GM23338 (cell line): Measurements from ENCODE around the gene HHAT. TPM values are rescaled to one million over a fixed set of nuclear protein-coding genes. Genes with fewer than 3 reads are reported as not detected.

Source experiments
- ATAC-seq: fragments of 200-7000 bp; cut with Tn5 transposase; 3 replicates; pipeline ENCODE4 v1.9.1; 2020
- DNase-seq: peaks from one replicate; pipeline ENCODE4 v3.0.0-alpha.2; 2015; ENCODE audit warnings: low spot score
- H2AFZ ChIP-seq: fragments of 200-600 bp; sonication (generic); 2 replicates; pipeline ENCODE4 v1.8.0; 2016; ENCODE audit warnings: antibody characterized with exemption, mild to moderate bottlenecking, moderate library complexity
- H3F3A ChIP-seq: fragments of 200-600 bp; sonication (generic); replicated peaks from 2 replicates; pipeline ENCODE4 v1.8.0; 2017; ENCODE audit warnings: antibody characterized with exemption, mixed run types, low read depth
- H3K27ac ChIP-seq: fragments of 200-600 bp; sonication (generic); 2 replicates; pipeline ENCODE4 v1.6.1; 2016; ENCODE audit warnings: low read depth
- H3K27me3 ChIP-seq: fragments of 200-600 bp; sonication (generic); 2 replicates; pipeline ENCODE4 v1.8.0; 2016; ENCODE audit warnings: mild to moderate bottlenecking, mixed run types, moderate library complexity; ENCODE audit not compliant: insufficient read depth
- H3K36me3 ChIP-seq: fragments of 200-600 bp; sonication (generic); 2 replicates; pipeline ENCODE4 v1.8.0; 2016; ENCODE audit warnings: mild to moderate bottlenecking; ENCODE audit not compliant: insufficient read depth
- H3K4me1 ChIP-seq: fragments of 200-600 bp; sonication (generic); 2 replicates; pipeline ENCODE4 v1.8.0; 2016; ENCODE audit warnings: mild to moderate bottlenecking, moderate library complexity; ENCODE audit not compliant: insufficient read depth
- H3K4me2 ChIP-seq: fragments of 200-600 bp; sonication (generic); 2 replicates; pipeline ENCODE4 v1.7.1; 2017; ENCODE audit warnings: mixed run types
- H3K4me3 ChIP-seq: fragments of 200-600 bp; sonication (generic); 2 replicates; pipeline ENCODE4 v1.6.1; 2016; ENCODE audit warnings: mixed run types
- H3K79me2 ChIP-seq: fragments of 200-600 bp; sonication (generic); replicated peaks from 2 replicates; pipeline ENCODE4 v1.8.0; 2017; ENCODE audit warnings: mild to moderate bottlenecking; ENCODE audit not compliant: insufficient read depth
- H3K9me2 ChIP-seq: fragments of 200-600 bp; sonication (generic); 2 replicates; pipeline ENCODE4 v1.8.0; 2017; ENCODE audit not compliant: insufficient read depth
- H4K20me1 ChIP-seq: fragments of 200-600 bp; sonication (generic); replicated peaks from 2 replicates; pipeline ENCODE4 v1.8.0; 2017; ENCODE audit warnings: mild to moderate bottlenecking; ENCODE audit not compliant: insufficient read depth
- H3K27ac Mint-ChIP-seq: 2 replicates; pipeline ENCODE4 v1.8.0; 2020; ENCODE audit warnings: inconsistent platforms, mild to moderate bottlenecking, moderate library complexity, mixed read lengths
- H3K27me3 Mint-ChIP-seq: 3 replicates; pipeline ENCODE4 v1.8.0; 2022; ENCODE audit warnings: low read depth, mild to moderate bottlenecking, moderate library complexity, mixed read lengths, inconsistent platforms; ENCODE audit not compliant: insufficient read depth, poor library complexity
- H3K36me3 Mint-ChIP-seq: 3 replicates; pipeline ENCODE4 v1.8.0; 2021; ENCODE audit warnings: low read depth, mild to moderate bottlenecking, inconsistent platforms, moderate library complexity, mixed read lengths
- H3K4me1 Mint-ChIP-seq: 3 replicates; pipeline ENCODE4 v1.8.0; 2020; ENCODE audit warnings: mild to moderate bottlenecking, inconsistent platforms, mixed read lengths
- H3K4me3 Mint-ChIP-seq: 3 replicates; pipeline ENCODE4 v1.8.0; 2021; ENCODE audit warnings: moderate library complexity, mild to moderate bottlenecking, inconsistent platforms, mixed read lengths
- H3K9me3 Mint-ChIP-seq: 3 replicates; pipeline ENCODE4 v1.8.0; 2020; ENCODE audit warnings: moderate library complexity, mild to moderate bottlenecking, inconsistent platforms, mixed read lengths
- CREB1 ChIP-seq: fragments of 250-450 bp; sonication (Bioruptor Pico); IDR thresholded peaks from 2 replicates; pipeline ENCODE4 v1.5.0; 2020; ENCODE audit warnings: low read depth, mild to moderate bottlenecking, moderate library complexity
- EZH2 ChIP-seq: fragments of 200-600 bp; sonication (generic); IDR thresholded peaks from one replicate; pipeline ENCODE4 v1.8.0; 2017; ENCODE audit warnings: antibody characterized with exemption, mild to moderate bottlenecking, low read depth; ENCODE audit not compliant: unreplicated experiment
- JUNB ChIP-seq: IDR thresholded peaks from one replicate; pipeline ENCODE4 v1.6.1; 2016; ENCODE audit warnings: antibody characterized with exemption; ENCODE audit not compliant: unreplicated experiment
- NANOG ChIP-seq: IDR thresholded peaks from 2 replicates; pipeline ENCODE4 v1.6.1; 2016; ENCODE audit warnings: antibody characterized with exemption, borderline replicate concordance
- POLR2AphosphoS5 ChIP-seq: IDR thresholded peaks from 2 replicates; pipeline ENCODE4 v1.6.1; 2016; ENCODE audit warnings: antibody characterized with exemption, low read depth
- STAT1 ChIP-seq: IDR thresholded peaks from one replicate; pipeline ENCODE4 v1.6.1; 2016; ENCODE audit warnings: antibody characterized with exemption; ENCODE audit not compliant: unreplicated experiment
- ZNF114 ChIP-seq: fragments of 250-450 bp; sonication (Bioruptor Pico); IDR thresholded peaks from 2 replicates; pipeline ENCODE4 v1.5.0; 2020; ENCODE audit warnings: mild to moderate bottlenecking, moderate library complexity
- ZNF331 ChIP-seq: fragments of 250-450 bp; sonication (Bioruptor Pico); IDR thresholded peaks from 2 replicates; pipeline ENCODE4 v1.5.0; 2020; ENCODE audit warnings: low read depth, mild to moderate bottlenecking, moderate library complexity
- ZNF462 ChIP-seq: fragments of 250-450 bp; sonication (Bioruptor Pico); IDR thresholded peaks from 2 replicates; pipeline ENCODE4 v1.5.0; 2020; ENCODE audit warnings: mild to moderate bottlenecking, moderate library complexity
- polyA plus RNA-seq: library from polyadenylated mRNA; unstranded; fragments of >200 nt; fragmentation: Nextera tagmentation; extraction: Ambion mirVana; gene quantifications from 2 replicates; pipeline ENCODE4 v1.2.1, GENCODE V29; 2016
- total RNA-seq: library from RNA; depleted of rRNA; stranded (reverse); fragments of >200 nt; shearing (Covaris generic); gene quantifications from 2 replicates; pipeline ENCODE4 v1.2.3, GENCODE V29; 2014
- TF ChIP-seq, protein P1 (sequence below), 2 experiments: fragments of 200-600 bp in 1 of 2; sonication (generic) in 1 of 2; conservative IDR thresholded peaks; 2 replicates each; pipeline versions ENCODE4 v1.5.1 to v1.6.1; 2016 to 2017; ENCODE audit warnings: antibody characterized with exemption in 2 of 2, low read depth in 2 of 2, mild to moderate bottlenecking in 2 of 2, moderate library complexity in 1 of 2
- TF ChIP-seq, protein P2 (sequence below): IDR thresholded peaks from one replicate; pipeline ENCODE4 v1.6.1; 2018; ENCODE audit warnings: antibody characterized with exemption; ENCODE audit not compliant: unreplicated experiment
- TF ChIP-seq, protein P3 (sequence below): IDR thresholded peaks from 2 replicates; pipeline ENCODE4 v1.6.1; 2016; ENCODE audit warnings: antibody characterized with exemption

Gene HHAT
- total and polyA plus RNA-seq, 2 experiments from 2014 or later, result 0.11 to 0.66 TPM

GRCh38 chr1:210723646-210724045 is 394.9 kb downstream of the HHAT start:
- Histone ChIP-seq H3K4me1 (no peaks in the 10 kb centered on the region), H3K27me3 (no peaks in the 10 kb centered on the region), H3F3A (no peaks in the 10 kb centered on the region), H3K4me2 (no peak overlapping the region), H3K79me2 (no peaks in the 10 kb centered on the region), H3K4me3 (no peak overlapping the region), H3K9me2 (no peaks in the 10 kb centered on the region), H2AFZ (no peak overlapping the region), H3K27ac (no peak overlapping the region), H4K20me1 (no peaks in the 10 kb centered on the region), H3K36me3 (no peaks in the 10 kb centered on the region)
- no peak overlapping the region for H3K4me3 Mint-ChIP-seq
- no peaks in the 10 kb centered on the region for H3K4me1 Mint-ChIP-seq
- no peaks in the 10 kb centered on the region for H3K36me3 Mint-ChIP-seq
- no peak overlapping the region for H3K27ac Mint-ChIP-seq
- TF ChIP-seq POLR2AphosphoS5 (no peak), CREB1 (CRISPR knock-in tag) (no peak), STAT1 (no peak), ZNF331 (no peak), ZNF462 (CRISPR knock-in tag) (no peak), EZH2 (no peak), ZNF114 (CRISPR knock-in tag) (no peak), JUNB (no peak), NANOG (no peak)
- TF ChIP-seq, protein P1, sequence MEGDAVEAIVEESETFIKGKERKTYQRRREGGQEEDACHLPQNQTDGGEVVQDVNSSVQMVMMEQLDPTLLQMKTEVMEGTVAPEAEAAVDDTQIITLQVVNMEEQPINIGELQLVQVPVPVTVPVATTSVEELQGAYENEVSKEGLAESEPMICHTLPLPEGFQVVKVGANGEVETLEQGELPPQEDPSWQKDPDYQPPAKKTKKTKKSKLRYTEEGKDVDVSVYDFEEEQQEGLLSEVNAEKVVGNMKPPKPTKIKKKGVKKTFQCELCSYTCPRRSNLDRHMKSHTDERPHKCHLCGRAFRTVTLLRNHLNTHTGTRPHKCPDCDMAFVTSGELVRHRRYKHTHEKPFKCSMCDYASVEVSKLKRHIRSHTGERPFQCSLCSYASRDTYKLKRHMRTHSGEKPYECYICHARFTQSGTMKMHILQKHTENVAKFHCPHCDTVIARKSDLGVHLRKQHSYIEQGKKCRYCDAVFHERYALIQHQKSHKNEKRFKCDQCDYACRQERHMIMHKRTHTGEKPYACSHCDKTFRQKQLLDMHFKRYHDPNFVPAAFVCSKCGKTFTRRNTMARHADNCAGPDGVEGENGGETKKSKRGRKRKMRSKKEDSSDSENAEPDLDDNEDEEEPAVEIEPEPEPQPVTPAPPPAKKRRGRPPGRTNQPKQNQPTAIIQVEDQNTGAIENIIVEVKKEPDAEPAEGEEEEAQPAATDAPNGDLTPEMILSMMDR (conservative IDR thresholded peaks at IDR 0.05; ENCODE audit: low read depth in 2 of 2), result no peak
- TF ChIP-seq, protein P2, sequence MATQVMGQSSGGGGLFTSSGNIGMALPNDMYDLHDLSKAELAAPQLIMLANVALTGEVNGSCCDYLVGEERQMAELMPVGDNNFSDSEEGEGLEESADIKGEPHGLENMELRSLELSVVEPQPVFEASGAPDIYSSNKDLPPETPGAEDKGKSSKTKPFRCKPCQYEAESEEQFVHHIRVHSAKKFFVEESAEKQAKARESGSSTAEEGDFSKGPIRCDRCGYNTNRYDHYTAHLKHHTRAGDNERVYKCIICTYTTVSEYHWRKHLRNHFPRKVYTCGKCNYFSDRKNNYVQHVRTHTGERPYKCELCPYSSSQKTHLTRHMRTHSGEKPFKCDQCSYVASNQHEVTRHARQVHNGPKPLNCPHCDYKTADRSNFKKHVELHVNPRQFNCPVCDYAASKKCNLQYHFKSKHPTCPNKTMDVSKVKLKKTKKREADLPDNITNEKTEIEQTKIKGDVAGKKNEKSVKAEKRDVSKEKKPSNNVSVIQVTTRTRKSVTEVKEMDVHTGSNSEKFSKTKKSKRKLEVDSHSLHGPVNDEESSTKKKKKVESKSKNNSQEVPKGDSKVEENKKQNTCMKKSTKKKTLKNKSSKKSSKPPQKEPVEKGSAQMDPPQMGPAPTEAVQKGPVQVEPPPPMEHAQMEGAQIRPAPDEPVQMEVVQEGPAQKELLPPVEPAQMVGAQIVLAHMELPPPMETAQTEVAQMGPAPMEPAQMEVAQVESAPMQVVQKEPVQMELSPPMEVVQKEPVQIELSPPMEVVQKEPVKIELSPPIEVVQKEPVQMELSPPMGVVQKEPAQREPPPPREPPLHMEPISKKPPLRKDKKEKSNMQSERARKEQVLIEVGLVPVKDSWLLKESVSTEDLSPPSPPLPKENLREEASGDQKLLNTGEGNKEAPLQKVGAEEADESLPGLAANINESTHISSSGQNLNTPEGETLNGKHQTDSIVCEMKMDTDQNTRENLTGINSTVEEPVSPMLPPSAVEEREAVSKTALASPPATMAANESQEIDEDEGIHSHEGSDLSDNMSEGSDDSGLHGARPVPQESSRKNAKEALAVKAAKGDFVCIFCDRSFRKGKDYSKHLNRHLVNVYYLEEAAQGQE, result no peak
- TF ChIP-seq, protein P3, sequence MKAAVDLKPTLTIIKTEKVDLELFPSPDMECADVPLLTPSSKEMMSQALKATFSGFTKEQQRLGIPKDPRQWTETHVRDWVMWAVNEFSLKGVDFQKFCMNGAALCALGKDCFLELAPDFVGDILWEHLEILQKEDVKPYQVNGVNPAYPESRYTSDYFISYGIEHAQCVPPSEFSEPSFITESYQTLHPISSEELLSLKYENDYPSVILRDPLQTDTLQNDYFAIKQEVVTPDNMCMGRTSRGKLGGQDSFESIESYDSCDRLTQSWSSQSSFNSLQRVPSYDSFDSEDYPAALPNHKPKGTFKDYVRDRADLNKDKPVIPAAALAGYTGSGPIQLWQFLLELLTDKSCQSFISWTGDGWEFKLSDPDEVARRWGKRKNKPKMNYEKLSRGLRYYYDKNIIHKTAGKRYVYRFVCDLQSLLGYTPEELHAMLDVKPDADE, result no peak
- ATAC-seq (no peak), DNase-seq (no peak)
- H3K9me3 Mint-ChIP-seq, result no peaks in the 10 kb centered on the region
- H3K27me3 Mint-ChIP-seq, result peaks cover 5% of the 10 kb centered on the region
